SK-N-SH (cell line): ENCODE data around the gene UMODL1. TPM values are rescaled to one million over a fixed set of nuclear protein-coding genes. Genes with fewer than 3 reads are reported as not detected.

ENCODE experiments used
- CTCF ChIA-PET: fragments of 300-600, 350-600 bp; formaldehyde crosslinking; extraction: SDS; loops from one replicate; lab custom pipeline; 2021; lab: Yijun Ruan, JAX
- POLR2A ChIA-PET: fragments of 350-600 bp; sonication (Branson Sonifier 250); formaldehyde crosslinking; extraction: SDS; loops from one replicate; lab custom pipeline; 2020; ENCODE audit warnings: antibody characterized with exemption, inconsistent platforms; lab: Yijun Ruan, JAX
- DNase-seq: peaks from one replicate; pipeline ENCODE4 v3.0.0; 2012
- H2AFZ ChIP-seq: fragments of 200-600 bp; sonication (generic); 2 replicates; pipeline ENCODE4 v1.8.1; 2016; ENCODE audit warnings: antibody characterized with exemption, mild to moderate bottlenecking, low read depth
- H3F3A ChIP-seq: fragments of 200-600 bp; sonication (generic); replicated peaks from 2 replicates; pipeline ENCODE3; 2016; ENCODE audit warnings: antibody characterized with exemption, mild to moderate bottlenecking; ENCODE audit not compliant: insufficient read depth
- H3K27ac ChIP-seq, 2 experiments: fragments of 200-500 bp in 1 of 2; fragments of 200-600 bp in 1 of 2; sonication (Bioruptor generic) in 1 of 2; sonication (generic), shearing (Covaris generic) in 1 of 2; 2 replicates each; pipeline versions ENCODE4 v1.5.1 to v1.6.1; 2014 to 2016; ENCODE audit warnings: low read depth in 2 of 2, inconsistent platforms in 1 of 2, low read length in 1 of 2, mild to moderate bottlenecking in 1 of 2, mixed read lengths in 1 of 2
- H3K27me3 ChIP-seq: fragments of 200-600 bp; sonication (generic), shearing (Covaris generic); 2 replicates; pipeline ENCODE4 v1.6.1; 2016; ENCODE audit warnings: mixed run types; ENCODE audit not compliant: insufficient read depth
- H3K36me3 ChIP-seq, 2 experiments: fragments of 200-500 bp in 1 of 2; fragments of 200-600 bp in 1 of 2; sonication (Bioruptor generic) in 1 of 2; sonication (generic) in 1 of 2; replicated peaks in 1 of 2; 2 replicates each; pipeline versions ENCODE3 to v1.5.1; 2014 to 2016; ENCODE audit warnings: low read length in 1 of 2, mild to moderate bottlenecking in 1 of 2; ENCODE audit not compliant: insufficient read depth in 2 of 2, control insufficient read depth in 1 of 2
- H3K4me1 ChIP-seq, 2 experiments: fragments of 200-500 bp in 1 of 2; fragments of 200-600 bp in 1 of 2; sonication (Bioruptor generic) in 1 of 2; sonication (generic), shearing (Covaris generic) in 1 of 2; 2 replicates each; pipeline versions ENCODE4 v1.5.1 to v1.6.1; 2014 to 2016; ENCODE audit warnings: low read depth in 1 of 2, low read length in 1 of 2, mixed run types in 1 of 2; ENCODE audit not compliant: insufficient read depth in 2 of 2, control insufficient read depth in 1 of 2
- H3K4me2 ChIP-seq: fragments of 200-600 bp; sonication (generic), shearing (Covaris generic); 2 replicates; pipeline ENCODE4 v1.6.1; 2017; ENCODE audit warnings: mixed run types
- H3K4me3 ChIP-seq, 2 experiments: fragments of 200-500 bp in 1 of 2; fragments of 200-600 bp in 1 of 2; sonication (Bioruptor generic) in 1 of 2; sonication (generic), shearing (Covaris generic) in 1 of 2; 2 replicates each; pipeline versions ENCODE4 v1.5.1 to v1.8.1; 2014 to 2016; ENCODE audit warnings: low read depth in 2 of 2, inconsistent platforms in 1 of 2, low read length in 1 of 2, mild to moderate bottlenecking in 1 of 2, mixed read lengths in 1 of 2, moderate library complexity in 1 of 2
- H3K79me2 ChIP-seq: fragments of 200-600 bp; sonication (generic); 2 replicates; pipeline ENCODE4 v1.8.1; 2017; ENCODE audit warnings: mild to moderate bottlenecking; ENCODE audit not compliant: insufficient read depth
- H3K9ac ChIP-seq: fragments of 200-600 bp; sonication (generic); 2 replicates; pipeline ENCODE4 v1.6.1; 2017; ENCODE audit warnings: mixed run types
- H3K9me2 ChIP-seq: fragments of 200-600 bp; sonication (generic); 2 replicates; pipeline ENCODE4 v1.6.1; 2017; ENCODE audit warnings: mixed run types
- H3K9me3 ChIP-seq: fragments of 200-600 bp; sonication (generic); 2 replicates; pipeline ENCODE4 v1.6.1; 2017; ENCODE audit warnings: mixed run types, mild to moderate bottlenecking, moderate library complexity
- H4K20me1 ChIP-seq: fragments of 200-600 bp; sonication (generic); 2 replicates; pipeline ENCODE4 v1.6.1; 2017; ENCODE audit warnings: mild to moderate bottlenecking, mixed run types; ENCODE audit not compliant: insufficient read depth
- CTCF ChIP-seq: fragments of 200-600 bp; sonication (generic); IDR thresholded peaks from 2 replicates; pipeline ENCODE4 v1.6.1; 2017; ENCODE audit warnings: antibody characterized with exemption, mild to moderate bottlenecking, moderate library complexity
- EP300 ChIP-seq, 2 experiments: IDR thresholded peaks; 2 replicates each; pipeline versions ENCODE4 v1.4.0 to v1.6.1; 2012; ENCODE audit warnings: borderline replicate concordance in 1 of 2, low read depth in 1 of 2, low read length in 1 of 2
- FOSL2 ChIP-seq: IDR thresholded peaks from 2 replicates; pipeline ENCODE4 v1.4.0; 2012; ENCODE audit warnings: low read depth, mild to moderate bottlenecking, moderate library complexity, borderline replicate concordance
- FOXJ3 ChIP-seq: sonication (generic); formaldehyde crosslinking; IDR thresholded peaks from 2 replicates; pipeline ENCODE4 v1.5.1; 2020; ENCODE audit warnings: mild to moderate bottlenecking, missing genetic modification reagents
- FOXM1 ChIP-seq: IDR thresholded peaks from 2 replicates; pipeline ENCODE4 v1.4.0; 2012; ENCODE audit warnings: low read depth, mild to moderate bottlenecking
- GATA2 ChIP-seq: sonication (generic); formaldehyde crosslinking; IDR thresholded peaks from 2 replicates; pipeline ENCODE4 v1.5.0; 2020; ENCODE audit warnings: mild to moderate bottlenecking, missing genetic modification reagents
- IRF3 ChIP-seq: fragments of 150-350 bp; IDR thresholded peaks from 2 replicates; pipeline ENCODE4 v1.6.1; 2016; ENCODE audit warnings: mild to moderate bottlenecking, low read depth, low read length
- JUND ChIP-seq: IDR thresholded peaks from 2 replicates; pipeline ENCODE4 v1.4.0; 2012
- MXI1 ChIP-seq: IDR thresholded peaks from 2 replicates; pipeline ENCODE4 v1.6.1; 2012; ENCODE audit warnings: mild to moderate bottlenecking, low read depth, low read length, improper control_type of control experiment
- NFIC ChIP-seq: IDR thresholded peaks from 2 replicates; pipeline ENCODE4 v1.4.0; 2012; ENCODE audit warnings: borderline replicate concordance
- RAD21 ChIP-seq: IDR thresholded peaks from 2 replicates; pipeline ENCODE4 v1.6.1; 2012; ENCODE audit warnings: mild to moderate bottlenecking, low read length
- RCOR1 ChIP-seq: fragments of 150-350 bp; IDR thresholded peaks from 2 replicates; pipeline ENCODE4 v1.6.1; 2017; ENCODE audit warnings: antibody characterized with exemption, low read length
- REST ChIP-seq: IDR thresholded peaks from 2 replicates; pipeline ENCODE4 v1.6.1; 2012; ENCODE audit warnings: mild to moderate bottlenecking, low read depth, low read length, moderate library complexity
- RFX5 ChIP-seq: IDR thresholded peaks from 2 replicates; pipeline ENCODE4 v1.6.1; 2012; ENCODE audit warnings: mild to moderate bottlenecking, improper control_type of control experiment, low read length
- RXRA ChIP-seq: IDR thresholded peaks from 2 replicates; pipeline ENCODE4 v1.4.0; 2012; ENCODE audit warnings: low read depth, mild to moderate bottlenecking, borderline replicate concordance
- SIN3A ChIP-seq: IDR thresholded peaks from 2 replicates; pipeline ENCODE4 v1.6.1; 2012; ENCODE audit warnings: low read depth, mild to moderate bottlenecking, low read length, moderate library complexity, borderline replicate concordance
- SMC3 ChIP-seq: IDR thresholded peaks from 2 replicates; pipeline ENCODE4 v1.6.1; 2012; ENCODE audit warnings: low read depth, low read length, improper control_type of control experiment
- TAF1 ChIP-seq: IDR thresholded peaks from 2 replicates; pipeline ENCODE4 v1.6.1; 2012; ENCODE audit warnings: low read depth, mild to moderate bottlenecking, low read length, moderate library complexity, borderline replicate concordance
- TEAD4 ChIP-seq: IDR thresholded peaks from 2 replicates; pipeline ENCODE4 v1.4.0; 2012; ENCODE audit warnings: mild to moderate bottlenecking, borderline replicate concordance; ENCODE audit not compliant: insufficient read depth
- USF1 ChIP-seq: IDR thresholded peaks from 2 replicates; pipeline ENCODE4 v1.4.0; 2012; ENCODE audit warnings: low read depth, borderline replicate concordance
- ZBTB33 ChIP-seq: IDR thresholded peaks from 2 replicates; pipeline ENCODE4 v1.4.0; 2012; ENCODE audit warnings: low read depth, borderline replicate concordance
- WGBS: methylation state at CpG from one replicate; pipeline ENCODE4 v1.1.6; 2017; ENCODE audit warnings: low lambda C conversion rate; 5-methylcytosine and 5-hydroxymethylcytosine counted together
- polyA plus RNA-seq, 3 experiments: library from polyadenylated mRNA; depleted of rRNA; stranded (reverse); fragments of >200 nt; gene quantifications; 2 replicates each; pipeline ENCODE4 v1.2.3, GENCODE V29; 2012

UMODL1 gene
- polyA plus RNA-seq, 1 of the 3 experiments (the other 2 are of a cell fraction): not detected

- TF ChIP-seq FOXJ3 (CRISPR knock-in tag) (no peak), SMC3 (no peak), FOXM1 (no peak), RFX5 (no peak), RAD21 (no peak), RCOR1 (no peak), NFIC (no peak), USF1 (no peak), IRF3 (no peak)
These were observed 14.3 kb downstream of the UMODL1 start (continued) for GRCh38 chr21:42085246-42086077.

GRCh38 chr21:42086969-42087368 is 15.9 kb downstream of the UMODL1 start:
- Histone ChIP-seq H3K9me2 (no peaks in the 10 kb centered on the region), H3K79me2 (no peaks in the 10 kb centered on the region), H3K27ac (no peak overlapping the region), H3K36me3 (no peaks in the 10 kb centered on the region), H4K20me1 (no peaks in the 10 kb centered on the region), H3K4me1 (no peaks in the 10 kb centered on the region; a peak in 1 of 4 replicates), H3F3A (no peaks in the 10 kb centered on the region), H3K4me3 (no peak overlapping the region), H3K9me3 (no peaks in the 10 kb centered on the region), H3K9ac (no peak overlapping the region), H3K27me3 (no peaks in the 10 kb centered on the region), H2AFZ (no peak overlapping the region), H3K4me2 (no peak overlapping the region)
- ChIA-PET CTCF (interaction anchor here (0.6 kb wide), 1 partner anchor 9 kb away, joined by 3 read pairs; no protein-coding TSS in a partner anchor), POLR2A (no interaction called here)
- DNase-seq: no peak
- WGBS: 77% methylated on average over 5 of the region's 7 CpGs
- TF ChIP-seq RXRA (no peak), TEAD4 (no peak), RCOR1 (no peak), GATA2 (CRISPR knock-in tag) (no peak), FOXJ3 (CRISPR knock-in tag) (no peak), ZBTB33 (no peak), JUND (no peak), SIN3A (no peak), FOSL2 (no peak), EP300 (IDR thresholded peaks at IDR 0.05; ENCODE audit: borderline replicate concordance in 1 of 2, low read depth in 1 of 2, low read length in 1 of 2) (no peak), TAF1 (no peak), MXI1 (no peak), CTCF (no peak), REST (no peak)
